GM06990 (cell line): Measurements from ENCODE around the gene PHF10.

Experiments used
- DNase-seq: peaks from one replicate; pipeline ENCODE4 v3.0.0-alpha.2; 2011; ENCODE audit not compliant: insufficient read length; ENCODE audit errors: extremely low read depth
- H3K27me3 ChIP-seq: replicated peaks from 2 replicates; pipeline ENCODE4 v1.6.0; 2011; ENCODE audit warnings: low read length; ENCODE audit not compliant: control insufficient read depth, insufficient read depth
- H3K36me3 ChIP-seq: 2 replicates; pipeline ENCODE4 v1.5.1; 2011; ENCODE audit warnings: low read length; ENCODE audit not compliant: control insufficient read depth, insufficient read depth
- H3K4me3 ChIP-seq: replicated peaks from 2 replicates; pipeline ENCODE4 v1.5.1; 2011; ENCODE audit warnings: low read depth, mild to moderate bottlenecking, control low read depth, low read length
- TF ChIP-seq, protein P1 (sequence below): IDR thresholded peaks from 2 replicates; pipeline ENCODE4 v1.5.1; 2011; ENCODE audit warnings: low read length, control low read depth, mild to moderate bottlenecking, inconsistent platforms; ENCODE audit not compliant: insufficient read depth, poor library complexity, severe bottlenecking

The PHF10 gene

DNA sequence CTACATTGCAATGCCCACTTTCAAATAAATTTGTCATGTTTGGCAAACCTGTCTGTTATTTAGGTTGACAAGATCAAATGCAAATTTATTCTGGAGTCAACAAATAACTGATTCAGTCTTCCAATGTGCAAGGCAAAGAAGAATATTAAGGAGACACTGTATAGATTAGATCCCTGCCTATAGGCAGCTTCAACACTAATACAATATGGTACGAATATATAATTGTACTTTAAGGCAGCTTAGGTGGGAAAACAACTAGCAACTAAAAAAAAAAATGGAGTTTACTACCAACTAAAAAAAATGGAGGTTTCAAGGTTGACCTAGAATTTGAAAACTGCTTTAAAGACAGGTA, 1.7 kb upstream of the PHF10 start:
- DNase-seq, result no peak
- Histone ChIP-seq H3K36me3 (no peaks in the 10 kb centered on the region), H3K27me3 (no peaks in the 10 kb centered on the region), H3K4me3 (no peak overlapping the region)
- TF ChIP-seq, protein P1, sequence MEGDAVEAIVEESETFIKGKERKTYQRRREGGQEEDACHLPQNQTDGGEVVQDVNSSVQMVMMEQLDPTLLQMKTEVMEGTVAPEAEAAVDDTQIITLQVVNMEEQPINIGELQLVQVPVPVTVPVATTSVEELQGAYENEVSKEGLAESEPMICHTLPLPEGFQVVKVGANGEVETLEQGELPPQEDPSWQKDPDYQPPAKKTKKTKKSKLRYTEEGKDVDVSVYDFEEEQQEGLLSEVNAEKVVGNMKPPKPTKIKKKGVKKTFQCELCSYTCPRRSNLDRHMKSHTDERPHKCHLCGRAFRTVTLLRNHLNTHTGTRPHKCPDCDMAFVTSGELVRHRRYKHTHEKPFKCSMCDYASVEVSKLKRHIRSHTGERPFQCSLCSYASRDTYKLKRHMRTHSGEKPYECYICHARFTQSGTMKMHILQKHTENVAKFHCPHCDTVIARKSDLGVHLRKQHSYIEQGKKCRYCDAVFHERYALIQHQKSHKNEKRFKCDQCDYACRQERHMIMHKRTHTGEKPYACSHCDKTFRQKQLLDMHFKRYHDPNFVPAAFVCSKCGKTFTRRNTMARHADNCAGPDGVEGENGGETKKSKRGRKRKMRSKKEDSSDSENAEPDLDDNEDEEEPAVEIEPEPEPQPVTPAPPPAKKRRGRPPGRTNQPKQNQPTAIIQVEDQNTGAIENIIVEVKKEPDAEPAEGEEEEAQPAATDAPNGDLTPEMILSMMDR, result no peak

DNA sequence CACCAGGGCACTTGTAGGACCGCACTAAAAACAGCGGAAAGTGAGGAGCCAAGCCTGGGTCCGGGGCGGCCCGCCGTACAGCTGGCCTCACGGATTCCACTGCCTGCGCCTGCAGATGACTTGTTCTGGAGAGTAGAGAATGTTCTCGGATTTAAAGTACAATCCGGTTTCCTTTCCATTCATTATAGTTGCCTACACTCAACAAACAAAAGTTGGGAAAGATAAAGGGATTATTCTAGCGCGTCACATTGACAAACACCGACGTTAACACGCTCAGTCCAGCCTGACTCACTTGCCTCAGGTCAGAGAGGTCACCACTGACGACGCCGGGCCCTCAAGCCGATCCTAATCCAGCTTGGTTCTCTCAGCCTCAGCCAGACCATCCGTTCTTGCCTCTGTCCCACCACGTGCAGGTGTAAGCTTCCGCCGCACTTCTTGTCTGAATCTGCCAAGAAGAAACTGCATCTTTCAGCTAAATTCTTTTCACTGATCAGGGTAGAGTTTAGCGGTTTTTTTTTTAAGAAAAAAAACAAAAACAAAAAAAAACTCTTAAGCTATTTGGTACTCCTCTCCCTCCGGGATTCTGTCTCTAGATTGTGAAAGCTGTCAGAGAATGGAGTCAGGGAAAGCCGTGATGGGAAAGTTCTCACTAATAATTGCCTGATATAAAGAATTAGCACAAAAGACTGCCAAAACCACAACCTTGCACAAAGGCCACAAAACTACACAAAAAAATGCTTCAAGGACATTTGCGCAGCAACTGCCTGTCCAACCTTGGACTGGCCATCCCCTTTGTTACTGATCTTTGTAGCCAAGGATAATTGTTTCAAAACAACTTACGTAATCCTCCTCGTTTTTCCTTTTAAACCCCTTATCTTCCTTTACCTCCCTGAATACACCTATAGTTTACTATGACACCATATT, 1.1 kb upstream of the PHF10 start:
- TF ChIP-seq, protein P1, result no peak
- H3K27me3 ChIP-seq, result no peaks in the 10 kb centered on the region
- DNase-seq, result no peak
- no peaks in the 10 kb centered on the region for H3K36me3 ChIP-seq
- peak overlapping the region; percentile 59 for H3K4me3 ChIP-seq

DNA sequence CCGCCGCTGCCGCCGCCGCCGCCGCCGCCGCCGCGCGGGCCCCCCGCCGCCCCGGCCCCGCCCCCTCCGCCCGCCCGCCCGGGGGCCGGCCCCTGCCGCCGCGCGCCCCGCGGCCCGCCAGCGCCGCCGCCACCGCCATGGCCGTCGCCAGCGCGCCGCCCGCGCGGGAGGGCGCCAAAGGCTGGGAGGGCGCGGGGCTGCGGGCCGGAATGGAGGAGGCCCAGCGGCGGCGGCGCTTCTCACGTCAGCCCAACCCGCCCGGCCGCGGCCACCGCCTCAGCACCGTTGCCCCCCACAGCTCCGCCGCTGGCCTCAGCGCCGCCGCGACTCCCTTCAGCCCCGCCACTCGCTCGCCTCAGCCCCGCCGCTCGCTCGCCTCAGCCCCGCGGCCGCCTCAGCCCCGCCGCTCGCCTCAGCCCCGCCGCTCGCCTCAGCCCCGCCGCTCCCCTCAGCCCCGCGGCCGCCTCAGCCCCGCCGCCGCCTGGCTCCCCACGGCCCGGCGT, 258 bp downstream of the PHF10 start:
- no peaks in the 10 kb centered on the region for H3K36me3 ChIP-seq
- no peaks in the 10 kb centered on the region for H3K27me3 ChIP-seq
- TF ChIP-seq, protein P1, result no peak
- H3K4me3 ChIP-seq, result peak overlapping the region; percentile 59
- DNase-seq, result peak; percentile 56

DNA sequence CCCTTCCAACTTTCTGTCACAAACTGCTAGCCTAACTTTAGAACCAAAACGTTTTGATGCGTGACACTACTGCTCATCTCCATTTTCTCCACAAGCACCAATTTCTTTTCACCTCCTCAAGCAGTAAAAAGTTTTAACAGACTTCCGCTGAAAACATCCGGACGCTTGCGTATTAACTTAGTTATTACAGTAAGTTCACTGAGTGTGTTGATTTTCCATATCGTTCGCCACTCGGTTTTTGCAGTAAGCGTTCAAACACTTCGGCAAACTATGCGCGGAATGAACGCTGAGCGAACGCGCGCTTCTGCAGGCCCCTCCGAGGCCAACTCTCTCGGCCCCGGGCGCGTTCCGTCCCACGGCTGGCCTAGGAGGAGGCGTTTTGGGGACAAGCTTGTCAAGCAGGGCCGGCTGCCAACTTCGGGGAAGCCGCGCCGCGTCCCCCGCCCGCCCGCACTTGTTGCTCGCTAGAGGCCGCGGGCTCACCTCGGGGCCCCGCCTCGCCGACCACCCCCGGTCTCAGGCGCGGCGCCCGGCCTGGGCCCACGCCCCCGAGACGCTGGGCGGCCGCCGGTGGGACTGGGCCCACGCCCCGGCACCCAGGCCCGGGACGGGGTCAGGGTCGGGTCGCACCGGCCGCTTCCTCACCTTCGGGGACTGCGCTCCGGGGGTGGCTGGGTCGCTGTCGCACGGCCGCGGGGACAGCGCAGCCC, 945 bp downstream of the PHF10 start:
- TF ChIP-seq, protein P1, result no peak
- DNase-seq, result peak; percentile 83
- H3K4me3 ChIP-seq, result peak overlapping the region; percentile 80
- H3K36me3 ChIP-seq, result no peaks in the 10 kb centered on the region
- H3K27me3 ChIP-seq, result no peaks in the 10 kb centered on the region

DNA sequence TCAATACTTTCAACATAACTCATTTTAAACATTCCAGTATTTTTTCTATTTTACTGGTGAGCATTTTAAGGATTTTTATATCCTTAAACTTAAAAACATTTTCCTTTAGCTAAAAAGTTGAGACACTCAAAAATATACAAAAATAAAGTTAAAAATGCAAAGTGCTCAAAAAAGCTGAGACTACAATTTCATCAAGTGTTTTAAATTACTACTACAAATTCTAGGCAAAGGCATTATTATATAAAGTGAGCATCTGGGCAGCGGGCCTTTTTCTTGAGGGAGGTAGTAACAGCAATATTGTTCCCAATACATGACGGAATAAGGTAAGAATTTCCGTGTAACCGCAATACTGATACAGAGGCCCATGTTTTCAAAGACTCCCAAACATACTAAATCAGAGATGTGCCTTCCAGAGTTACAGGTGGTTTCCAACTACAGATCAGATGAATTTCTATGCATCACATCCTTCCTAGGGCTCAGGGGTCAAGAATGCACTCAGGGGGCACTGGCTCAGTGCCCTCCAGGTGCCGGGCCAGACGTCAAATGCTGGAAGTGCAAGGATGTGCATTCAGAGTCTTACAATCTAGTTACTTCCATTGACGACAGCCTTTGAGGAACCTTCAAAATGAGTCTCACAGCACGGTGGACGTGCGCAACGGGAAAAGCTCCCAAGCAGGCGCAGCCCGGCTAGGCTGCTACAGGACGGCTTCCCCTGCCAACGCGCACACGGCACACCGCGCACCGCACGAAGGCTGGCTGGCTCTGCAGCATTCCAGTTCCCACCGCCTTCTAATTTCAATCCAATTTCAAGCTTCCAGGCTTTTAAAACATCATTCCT, 1.7 kb downstream of the PHF10 start:
- Histone ChIP-seq H3K36me3 (no peaks in the 10 kb centered on the region), H3K27me3 (no peaks in the 10 kb centered on the region), H3K4me3 (peak overlapping the region; percentile 80)
- DNase-seq, result peak; percentile 57
- TF ChIP-seq, protein P1, result no peak
